ENCODE data around the gene RNF6. TPM values are rescaled to one million over a fixed set of nuclear protein-coding genes. Genes with fewer than 3 reads are reported as not detected.

RNF6 gene
- total and polyA plus RNA-seq, 2 donors (not counting 1 experiment from before 2014, with no cell fraction given) = 39.4 to 71.2 TPM

DNA sequence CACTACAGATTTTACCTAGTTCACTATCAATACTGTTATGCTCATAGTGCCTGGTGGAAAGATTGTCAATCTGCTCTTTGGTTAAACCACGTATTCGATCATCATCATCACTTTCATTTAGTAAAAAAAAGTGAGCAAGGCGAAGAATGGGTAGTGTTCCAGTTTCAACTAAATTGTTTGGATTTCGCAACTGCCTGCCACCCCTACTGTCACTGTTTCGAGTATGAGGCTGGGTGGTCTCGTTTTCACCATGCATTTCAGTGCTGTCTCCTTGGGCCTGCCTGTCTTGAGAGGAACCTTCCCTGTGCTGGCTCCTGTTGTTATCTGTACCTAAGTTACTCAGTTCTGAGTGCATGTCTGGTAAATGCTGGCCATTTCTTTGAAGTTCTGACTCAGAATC, 8.1 kb downstream of the RNF6 start:
- H3K4me3 ChIP-seq (replicated peaks in 1 of 4; ENCODE audit: control extremely low read depth in 1 of 4, insufficient read depth in 1 of 4, low read depth in 3 of 4, low read length in 4 of 4) = no peak overlapping the region
- H3K36me3 ChIP-seq (ENCODE audit: control insufficient read depth, insufficient read depth, low read length) = peaks cover 7% of the 10 kb centered on the region
- no peaks in the 10 kb centered on the region for H3K4me1 ChIP-seq (ENCODE audit: control insufficient read depth, extremely low read depth, insufficient read depth, low read length)
- H3K9me3 ChIP-seq (ENCODE audit: control insufficient read depth, insufficient read depth, low read depth, low read length) = no peaks in the 10 kb centered on the region
- H3K79me2 ChIP-seq (ENCODE audit: control insufficient read depth, insufficient read depth, low read length) = no peaks in the 10 kb centered on the region
- no peak overlapping the region for H3K27ac ChIP-seq (ENCODE audit: insufficient read depth, low read length)
- no peak for TF ChIP-seq EZH2 (IDR thresholded peaks at IDR 0.05; ENCODE audit: low read length, missing control alignments)
- TF ChIP-seq, protein P1, sequence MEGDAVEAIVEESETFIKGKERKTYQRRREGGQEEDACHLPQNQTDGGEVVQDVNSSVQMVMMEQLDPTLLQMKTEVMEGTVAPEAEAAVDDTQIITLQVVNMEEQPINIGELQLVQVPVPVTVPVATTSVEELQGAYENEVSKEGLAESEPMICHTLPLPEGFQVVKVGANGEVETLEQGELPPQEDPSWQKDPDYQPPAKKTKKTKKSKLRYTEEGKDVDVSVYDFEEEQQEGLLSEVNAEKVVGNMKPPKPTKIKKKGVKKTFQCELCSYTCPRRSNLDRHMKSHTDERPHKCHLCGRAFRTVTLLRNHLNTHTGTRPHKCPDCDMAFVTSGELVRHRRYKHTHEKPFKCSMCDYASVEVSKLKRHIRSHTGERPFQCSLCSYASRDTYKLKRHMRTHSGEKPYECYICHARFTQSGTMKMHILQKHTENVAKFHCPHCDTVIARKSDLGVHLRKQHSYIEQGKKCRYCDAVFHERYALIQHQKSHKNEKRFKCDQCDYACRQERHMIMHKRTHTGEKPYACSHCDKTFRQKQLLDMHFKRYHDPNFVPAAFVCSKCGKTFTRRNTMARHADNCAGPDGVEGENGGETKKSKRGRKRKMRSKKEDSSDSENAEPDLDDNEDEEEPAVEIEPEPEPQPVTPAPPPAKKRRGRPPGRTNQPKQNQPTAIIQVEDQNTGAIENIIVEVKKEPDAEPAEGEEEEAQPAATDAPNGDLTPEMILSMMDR (conservative IDR thresholded peaks at IDR 0.05 in 1 of 2, IDR thresholded peaks at IDR 0.05 in 1 of 2; ENCODE audit: low read depth in 1 of 2, low read length in 2 of 2) = no peak
- DNase-seq (ENCODE audit: low read depth in 2 of 2) = no peak
- no peak overlapping the region for H2AFZ ChIP-seq (ENCODE audit: low read length)
- H3K9ac ChIP-seq (ENCODE audit: insufficient read depth, low read length) = no peak overlapping the region
- H4K20me1 ChIP-seq (ENCODE audit: control insufficient read depth, extremely low read depth, insufficient read depth, low read length) = no peaks in the 10 kb centered on the region
- H3K27me3 ChIP-seq (ENCODE audit: control insufficient read depth, insufficient read depth, low read length) = no peaks in the 10 kb centered on the region
- no peak overlapping the region for H3K4me2 ChIP-seq (ENCODE audit: extremely low read depth, insufficient read depth, low read length)

DNA sequence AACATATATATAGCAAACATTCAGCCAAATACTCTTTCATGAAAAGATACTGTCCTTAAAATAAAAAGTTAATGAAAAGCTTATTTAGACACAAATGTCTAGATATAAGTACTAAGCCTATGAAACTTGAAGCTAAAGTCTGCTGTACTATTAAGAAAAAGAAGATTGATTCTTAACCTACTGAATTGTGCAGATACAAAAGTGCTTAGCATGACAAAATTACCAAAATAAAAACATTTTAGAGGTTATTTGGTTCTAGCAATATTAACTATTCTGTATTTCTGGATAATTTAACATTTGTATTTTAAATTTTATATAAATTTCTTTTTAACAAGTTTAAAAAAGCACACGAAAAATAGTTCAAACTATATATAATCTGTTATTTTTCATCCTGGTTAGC, 8.8 kb downstream of the RNF6 start:
- no peaks in the 10 kb centered on the region for H3K79me2 ChIP-seq (ENCODE audit: control insufficient read depth, insufficient read depth, low read length)
- DNase-seq (ENCODE audit: low read depth in 2 of 2) = no peak
- H3K36me3 ChIP-seq (ENCODE audit: control insufficient read depth, insufficient read depth, low read length) = peaks cover 7% of the 10 kb centered on the region
- TF ChIP-seq EZH2 (IDR thresholded peaks at IDR 0.05; ENCODE audit: low read length, missing control alignments) = no peak
- TF ChIP-seq, protein P1 (conservative IDR thresholded peaks at IDR 0.05 in 1 of 2, IDR thresholded peaks at IDR 0.05 in 1 of 2; ENCODE audit: low read depth in 1 of 2, low read length in 2 of 2) = no peak
- H3K27me3 ChIP-seq (ENCODE audit: control insufficient read depth, insufficient read depth, low read length) = no peaks in the 10 kb centered on the region
- no peaks in the 10 kb centered on the region for H3K4me1 ChIP-seq (ENCODE audit: control insufficient read depth, extremely low read depth, insufficient read depth, low read length)
- H3K27ac ChIP-seq (ENCODE audit: insufficient read depth, low read length) = no peak overlapping the region
- no peak overlapping the region for H2AFZ ChIP-seq (ENCODE audit: low read length)
- H3K9me3 ChIP-seq (ENCODE audit: control insufficient read depth, insufficient read depth, low read depth, low read length) = no peaks in the 10 kb centered on the region
- H3K4me2 ChIP-seq (ENCODE audit: extremely low read depth, insufficient read depth, low read length) = no peak overlapping the region
- no peak overlapping the region for H3K9ac ChIP-seq (ENCODE audit: insufficient read depth, low read length)
- no peaks in the 10 kb centered on the region for H4K20me1 ChIP-seq (ENCODE audit: control insufficient read depth, extremely low read depth, insufficient read depth, low read length)
- H3K4me3 ChIP-seq (replicated peaks in 1 of 4; ENCODE audit: control extremely low read depth in 1 of 4, insufficient read depth in 1 of 4, low read depth in 3 of 4, low read length in 4 of 4) = no peak overlapping the region

DNA sequence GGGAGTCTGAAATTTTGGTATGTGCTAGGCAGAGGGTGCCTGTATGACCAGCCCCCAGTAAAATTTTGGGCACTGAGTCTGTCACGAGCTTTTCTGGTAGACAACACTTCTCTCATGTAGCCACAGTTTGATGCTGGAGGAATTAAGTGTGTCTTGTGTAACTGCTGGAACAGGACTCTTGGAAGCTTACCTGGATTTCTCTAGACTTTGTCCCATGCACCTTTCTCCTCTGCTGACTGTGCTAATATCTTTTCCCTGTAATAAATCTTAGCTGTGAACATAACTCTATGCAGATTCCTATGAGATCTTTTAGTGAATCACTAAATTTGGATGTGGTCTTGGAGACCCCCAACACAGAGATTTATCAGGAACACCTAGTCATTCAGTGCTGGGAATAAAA, 13.8 kb downstream of the RNF6 start:
- Histone ChIP-seq H3K27me3 (ENCODE audit: control insufficient read depth, insufficient read depth, low read length) (no peaks in the 10 kb centered on the region), H2AFZ (ENCODE audit: low read length) (no peak overlapping the region), H3K36me3 (ENCODE audit: control insufficient read depth, insufficient read depth, low read length) (no peaks in the 10 kb centered on the region), H3K9ac (ENCODE audit: insufficient read depth, low read length) (no peak overlapping the region), H3K9me3 (ENCODE audit: control insufficient read depth, insufficient read depth, low read depth, low read length) (no peaks in the 10 kb centered on the region), H3K4me2 (ENCODE audit: extremely low read depth, insufficient read depth, low read length) (no peak overlapping the region), H3K4me3 (replicated peaks in 1 of 4; ENCODE audit: control extremely low read depth in 1 of 4, insufficient read depth in 1 of 4, low read depth in 3 of 4, low read length in 4 of 4) (no peak overlapping the region), H4K20me1 (ENCODE audit: control insufficient read depth, extremely low read depth, insufficient read depth, low read length) (no peaks in the 10 kb centered on the region), H3K4me1 (ENCODE audit: control insufficient read depth, extremely low read depth, insufficient read depth, low read length) (no peaks in the 10 kb centered on the region), H3K79me2 (ENCODE audit: control insufficient read depth, insufficient read depth, low read length) (no peaks in the 10 kb centered on the region), H3K27ac (ENCODE audit: insufficient read depth, low read length) (no peak overlapping the region)
- TF ChIP-seq, protein P1 (conservative IDR thresholded peaks at IDR 0.05 in 1 of 2, IDR thresholded peaks at IDR 0.05 in 1 of 2; ENCODE audit: low read depth in 1 of 2, low read length in 2 of 2) = no peak
- TF ChIP-seq EZH2 (IDR thresholded peaks at IDR 0.05; ENCODE audit: low read length, missing control alignments) = no peak
- no peak for DNase-seq (ENCODE audit: low read depth in 2 of 2)

Measured in fibroblast of lung (primary cell).